Measurements from ENCODE around the gene GTF2F1. TPM values are rescaled to one million over a fixed set of nuclear protein-coding genes. Genes with fewer than 3 reads are reported as not detected.
A peak's percentile ranks its signal among the peaks of the same experiment; 100 is the strongest.

GTF2F1 gene
- total and polyA plus RNA-seq, 9 of the 15 experiments (the other 6 are each of a cell fraction or from before 2014, with no cell fraction given) = 4.7 to 75.4 (median 68.4) TPM

- TF ChIP-seq, protein P1, sequence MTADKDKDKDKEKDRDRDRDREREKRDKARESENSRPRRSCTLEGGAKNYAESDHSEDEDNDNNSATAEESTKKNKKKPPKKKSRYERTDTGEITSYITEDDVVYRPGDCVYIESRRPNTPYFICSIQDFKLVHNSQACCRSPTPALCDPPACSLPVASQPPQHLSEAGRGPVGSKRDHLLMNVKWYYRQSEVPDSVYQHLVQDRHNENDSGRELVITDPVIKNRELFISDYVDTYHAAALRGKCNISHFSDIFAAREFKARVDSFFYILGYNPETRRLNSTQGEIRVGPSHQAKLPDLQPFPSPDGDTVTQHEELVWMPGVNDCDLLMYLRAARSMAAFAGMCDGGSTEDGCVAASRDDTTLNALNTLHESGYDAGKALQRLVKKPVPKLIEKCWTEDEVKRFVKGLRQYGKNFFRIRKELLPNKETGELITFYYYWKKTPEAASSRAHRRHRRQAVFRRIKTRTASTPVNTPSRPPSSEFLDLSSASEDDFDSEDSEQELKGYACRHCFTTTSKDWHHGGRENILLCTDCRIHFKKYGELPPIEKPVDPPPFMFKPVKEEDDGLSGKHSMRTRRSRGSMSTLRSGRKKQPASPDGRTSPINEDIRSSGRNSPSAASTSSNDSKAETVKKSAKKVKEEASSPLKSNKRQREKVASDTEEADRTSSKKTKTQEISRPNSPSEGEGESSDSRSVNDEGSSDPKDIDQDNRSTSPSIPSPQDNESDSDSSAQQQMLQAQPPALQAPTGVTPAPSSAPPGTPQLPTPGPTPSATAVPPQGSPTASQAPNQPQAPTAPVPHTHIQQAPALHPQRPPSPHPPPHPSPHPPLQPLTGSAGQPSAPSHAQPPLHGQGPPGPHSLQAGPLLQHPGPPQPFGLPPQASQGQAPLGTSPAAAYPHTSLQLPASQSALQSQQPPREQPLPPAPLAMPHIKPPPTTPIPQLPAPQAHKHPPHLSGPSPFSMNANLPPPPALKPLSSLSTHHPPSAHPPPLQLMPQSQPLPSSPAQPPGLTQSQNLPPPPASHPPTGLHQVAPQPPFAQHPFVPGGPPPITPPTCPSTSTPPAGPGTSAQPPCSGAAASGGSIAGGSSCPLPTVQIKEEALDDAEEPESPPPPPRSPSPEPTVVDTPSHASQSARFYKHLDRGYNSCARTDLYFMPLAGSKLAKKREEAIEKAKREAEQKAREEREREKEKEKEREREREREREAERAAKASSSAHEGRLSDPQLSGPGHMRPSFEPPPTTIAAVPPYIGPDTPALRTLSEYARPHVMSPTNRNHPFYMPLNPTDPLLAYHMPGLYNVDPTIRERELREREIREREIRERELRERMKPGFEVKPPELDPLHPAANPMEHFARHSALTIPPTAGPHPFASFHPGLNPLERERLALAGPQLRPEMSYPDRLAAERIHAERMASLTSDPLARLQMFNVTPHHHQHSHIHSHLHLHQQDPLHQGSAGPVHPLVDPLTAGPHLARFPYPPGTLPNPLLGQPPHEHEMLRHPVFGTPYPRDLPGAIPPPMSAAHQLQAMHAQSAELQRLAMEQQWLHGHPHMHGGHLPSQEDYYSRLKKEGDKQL (CRISPR knock-in tag; IDR thresholded peaks at IDR 0.05; ENCODE audit: borderline replicate concordance) = no peak
- TF ChIP-seq NFIC (IDR thresholded peaks at IDR 0.05) (0 out of 2 replicates have a peak, but pooled peaks have one; percentile 2), STAT6 (CRISPR knock-in tag; IDR thresholded peaks at IDR 0.05) (0 out of 2 replicates have a peak, but pooled peaks have one; percentile 2), NUFIP1 (IDR thresholded peaks at IDR 0.05; ENCODE audit: partially characterized antibody) (peak; percentile 89), SFPQ (IDR thresholded peaks at IDR 0.05; ENCODE audit: low read depth, low read length) (no peak), CREB1 (IDR thresholded peaks at IDR 0.05) (no peak), CREB1 (CRISPR knock-in tag; IDR thresholded peaks at IDR 0.05) (no peak), NR1H2 (CRISPR knock-in tag; IDR thresholded peaks at IDR 0.05) (no peak), XRCC4 (IDR thresholded peaks at IDR 0.05; ENCODE audit: extremely low read depth, insufficient read depth, insufficient read length) (no peak), MTA3 (IDR thresholded peaks at IDR 0.05; ENCODE audit: borderline replicate concordance) (no peak), ZNF274 (IDR thresholded peaks at IDR 0.05; ENCODE audit: borderline replicate concordance, low read depth, low read length) (no peak)
- TF ChIP-seq, protein P2, sequence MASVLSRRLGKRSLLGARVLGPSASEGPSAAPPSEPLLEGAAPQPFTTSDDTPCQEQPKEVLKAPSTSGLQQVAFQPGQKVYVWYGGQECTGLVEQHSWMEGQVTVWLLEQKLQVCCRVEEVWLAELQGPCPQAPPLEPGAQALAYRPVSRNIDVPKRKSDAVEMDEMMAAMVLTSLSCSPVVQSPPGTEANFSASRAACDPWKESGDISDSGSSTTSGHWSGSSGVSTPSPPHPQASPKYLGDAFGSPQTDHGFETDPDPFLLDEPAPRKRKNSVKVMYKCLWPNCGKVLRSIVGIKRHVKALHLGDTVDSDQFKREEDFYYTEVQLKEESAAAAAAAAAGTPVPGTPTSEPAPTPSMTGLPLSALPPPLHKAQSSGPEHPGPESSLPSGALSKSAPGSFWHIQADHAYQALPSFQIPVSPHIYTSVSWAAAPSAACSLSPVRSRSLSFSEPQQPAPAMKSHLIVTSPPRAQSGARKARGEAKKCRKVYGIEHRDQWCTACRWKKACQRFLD (CRISPR knock-in tag; IDR thresholded peaks at IDR 0.05) = peak; percentile 18; the same call in 1 of the 2 replicates
- TF ChIP-seq, protein P3, sequence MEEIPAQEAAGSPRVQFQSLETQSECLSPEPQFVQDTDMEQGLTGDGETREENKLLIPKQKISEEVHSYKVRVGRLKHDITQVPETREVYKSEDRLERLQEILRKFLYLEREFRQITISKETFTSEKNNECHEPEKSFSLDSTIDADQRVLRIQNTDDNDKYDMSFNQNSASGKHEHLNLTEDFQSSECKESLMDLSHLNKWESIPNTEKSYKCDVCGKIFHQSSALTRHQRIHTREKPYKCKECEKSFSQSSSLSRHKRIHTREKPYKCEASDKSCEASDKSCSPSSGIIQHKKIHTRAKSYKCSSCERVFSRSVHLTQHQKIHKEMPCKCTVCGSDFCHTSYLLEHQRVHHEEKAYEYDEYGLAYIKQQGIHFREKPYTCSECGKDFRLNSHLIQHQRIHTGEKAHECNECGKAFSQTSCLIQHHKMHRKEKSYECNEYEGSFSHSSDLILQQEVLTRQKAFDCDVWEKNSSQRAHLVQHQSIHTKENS (CRISPR knock-in tag; IDR thresholded peaks at IDR 0.05) = no peak
Observed at GRCh38 chr19:6425732-6426620, 33.0 kb upstream of the GTF2F1 start (continued).

Data from K562 (cell line).